HL-60 (cell line): ENCODE data around the gene SLC9A3.

ENCODE experiments used
- CTCF ChIP-seq: IDR thresholded peaks from one replicate; pipeline ENCODE4 v1.5.1; 2011; ENCODE audit warnings: low read length, control low read depth, inconsistent platforms; ENCODE audit not compliant: insufficient read depth
- GABPA ChIP-seq: IDR thresholded peaks from 2 replicates; pipeline ENCODE4 v1.6.1; 2012; ENCODE audit warnings: low read depth
- POLR2AphosphoS5 ChIP-seq: IDR thresholded peaks from 2 replicates; pipeline ENCODE4 v1.6.1; 2012; ENCODE audit warnings: low read depth

- TF ChIP-seq CTCF (no peak), GABPA (no peak), POLR2AphosphoS5 (no peak)
These were observed 44.6 kb upstream of the SLC9A3 start for GRCh38 chr5:568809-569208.
